NCI-H146 (cell line): Measurements from ENCODE around the gene TLE4.

ENCODE experiments used
- DNase-seq: peaks from one replicate; lab custom pipeline; 2025; lab: John Stamatoyannopoulos, UW

Gene TLE4

DNA sequence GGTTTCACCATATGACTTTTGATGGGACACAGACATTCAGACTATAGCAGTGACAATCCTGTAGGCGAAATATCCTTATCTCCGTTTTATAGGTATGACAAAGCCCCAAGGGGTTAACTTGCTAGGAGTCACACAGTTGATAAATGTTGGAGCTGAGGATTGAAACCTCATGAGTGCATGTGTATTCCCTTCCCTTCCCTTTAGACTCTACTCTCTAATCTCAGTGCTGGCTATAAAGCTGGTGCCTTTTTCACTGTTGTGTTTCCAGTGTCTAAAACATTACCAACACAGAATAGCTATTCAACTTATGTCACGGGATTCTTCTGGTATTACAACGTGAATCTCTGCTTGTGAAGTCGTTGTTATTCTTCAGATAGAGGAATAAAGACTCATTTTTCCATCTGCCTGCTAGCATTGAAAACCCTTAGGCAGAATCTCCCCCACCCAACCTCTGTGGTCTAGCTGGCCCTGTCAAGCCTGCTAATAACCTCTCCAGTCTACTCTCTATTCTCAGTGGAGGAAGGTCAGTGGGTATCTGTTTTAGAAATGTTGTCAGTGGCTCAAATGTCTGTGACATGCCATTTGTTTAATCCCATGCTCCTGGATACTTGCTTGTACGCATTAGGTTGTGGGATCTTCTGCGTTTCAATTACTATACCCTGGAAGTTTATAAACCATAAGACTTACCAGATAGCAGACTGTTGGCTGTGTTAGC, 121.2 kb downstream of the TLE4 start:
- no peak for DNase-seq

DNA sequence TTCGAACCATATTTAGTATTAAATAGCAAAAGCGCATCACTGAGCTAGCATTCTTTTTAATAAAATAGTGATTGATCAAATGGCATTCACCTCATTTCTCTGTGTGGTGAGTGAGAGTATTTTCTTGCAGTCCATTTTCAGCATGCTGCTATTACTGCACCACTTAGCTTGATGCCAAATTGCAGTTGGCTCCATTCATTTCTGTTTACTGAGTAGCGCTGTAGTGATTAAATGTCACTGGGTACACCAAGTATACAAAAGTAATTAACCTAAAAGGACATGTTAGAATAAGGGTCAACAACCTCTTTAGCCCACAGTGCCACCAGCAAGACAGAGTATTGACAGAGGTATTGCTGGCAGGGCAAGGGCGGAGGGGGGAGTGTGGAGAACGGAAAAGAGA, 122.0 kb downstream of the TLE4 start:
- DNase-seq: peak; percentile 35

DNA sequence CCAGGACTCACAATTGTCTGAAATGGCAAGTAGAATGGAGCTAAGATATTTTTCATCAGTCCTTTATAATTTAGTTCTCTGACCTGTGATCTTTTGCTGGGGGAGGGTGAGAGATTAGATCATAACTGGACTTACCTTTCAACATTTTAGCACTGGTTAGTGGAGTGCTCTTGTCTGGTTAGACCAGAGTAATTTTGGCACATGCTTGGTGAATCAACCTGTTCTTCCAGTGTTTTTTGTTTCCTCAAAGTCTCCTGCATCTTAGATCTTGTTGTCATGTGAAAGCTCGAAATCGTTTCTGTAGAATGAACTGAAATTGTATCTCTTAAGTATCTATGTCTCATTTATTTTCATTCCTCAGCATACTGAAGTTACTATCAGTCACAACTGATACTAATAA, 122.4 kb downstream of the TLE4 start:
- no peak for DNase-seq

DNA sequence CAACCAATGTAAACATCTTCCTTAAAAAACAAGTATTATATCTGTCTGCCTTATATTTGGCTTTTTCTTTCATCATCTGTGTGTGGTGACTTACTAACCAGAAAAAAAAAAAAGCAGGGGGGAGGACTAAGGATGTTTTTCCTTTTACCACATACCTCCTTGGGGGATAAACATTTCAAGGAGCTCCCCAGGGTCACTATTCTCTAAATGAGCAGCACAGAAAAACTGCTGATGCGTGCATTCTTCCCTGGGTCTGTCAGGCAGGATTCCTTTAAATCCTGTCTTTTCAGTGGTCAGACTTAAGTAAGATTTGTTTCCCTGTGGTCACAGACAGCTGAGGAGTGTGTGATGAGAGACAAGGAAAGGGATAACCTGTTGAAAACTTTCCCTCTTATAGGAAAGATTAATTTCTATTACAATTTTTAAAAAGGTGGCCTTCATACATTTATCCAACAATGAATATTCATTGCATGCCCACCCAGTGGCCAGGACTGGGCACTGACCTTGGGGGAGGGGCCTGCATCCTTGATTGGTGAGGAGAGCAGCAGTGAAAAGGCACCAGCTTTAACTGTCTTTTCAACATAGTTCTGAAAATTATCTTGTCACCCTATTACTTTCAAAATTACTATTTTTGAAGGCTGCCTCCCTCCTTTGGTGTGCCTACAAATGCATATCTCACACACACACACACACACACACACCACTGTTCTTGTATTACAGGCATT, 123.1 kb downstream of the TLE4 start:
- no peak for DNase-seq

DNA sequence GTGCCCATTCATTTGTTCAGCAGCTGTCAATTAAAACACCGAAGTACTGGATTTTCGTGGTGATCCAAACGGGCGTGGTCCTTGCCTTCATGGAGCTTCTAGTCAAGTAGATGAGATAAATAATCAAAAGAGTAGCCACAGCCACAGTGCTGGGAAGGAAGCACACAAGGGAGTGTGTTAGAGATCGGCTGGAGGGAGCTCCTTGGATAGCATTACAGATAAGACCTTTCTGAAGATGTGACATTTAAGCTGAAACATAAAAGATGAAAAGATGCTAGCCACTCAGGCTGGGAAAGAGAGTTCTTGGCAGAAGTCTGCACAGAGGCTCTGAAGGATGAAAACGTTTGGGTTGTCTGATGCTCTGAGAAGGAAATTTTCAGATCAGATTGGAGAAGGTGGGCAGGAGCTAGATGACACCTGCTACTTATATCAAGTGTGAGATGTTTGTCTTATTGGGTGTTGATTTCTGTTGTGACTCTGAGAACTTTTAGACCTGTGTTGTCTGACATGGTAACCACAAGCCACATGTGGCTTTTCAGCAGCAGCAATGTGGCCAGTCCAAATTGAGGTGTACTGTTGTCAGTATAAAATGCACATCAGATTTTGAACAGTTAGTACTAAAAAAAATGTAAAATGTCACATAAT, 123.9 kb downstream of the TLE4 start:
- DNase-seq: no peak

DNA sequence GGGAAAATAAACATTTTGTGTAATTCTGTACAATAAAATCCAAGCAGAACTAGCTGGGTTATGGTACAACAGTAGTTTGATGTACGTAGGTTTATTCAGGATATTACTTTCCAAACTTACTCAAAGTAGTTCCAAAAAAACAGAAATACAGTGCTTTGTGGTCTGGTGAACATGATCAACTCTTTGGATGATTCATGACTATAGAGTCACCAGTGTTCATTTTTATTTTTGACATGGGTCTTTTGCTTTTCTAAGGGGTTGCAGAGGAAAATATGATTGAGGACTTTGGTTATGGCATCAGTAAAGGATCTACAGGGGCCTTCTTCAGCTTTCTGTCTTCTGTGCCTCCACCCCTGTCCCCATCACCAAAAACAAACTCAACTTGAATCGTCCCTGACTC, 127.2 kb downstream of the TLE4 start:
- DNase-seq: no peak

DNA sequence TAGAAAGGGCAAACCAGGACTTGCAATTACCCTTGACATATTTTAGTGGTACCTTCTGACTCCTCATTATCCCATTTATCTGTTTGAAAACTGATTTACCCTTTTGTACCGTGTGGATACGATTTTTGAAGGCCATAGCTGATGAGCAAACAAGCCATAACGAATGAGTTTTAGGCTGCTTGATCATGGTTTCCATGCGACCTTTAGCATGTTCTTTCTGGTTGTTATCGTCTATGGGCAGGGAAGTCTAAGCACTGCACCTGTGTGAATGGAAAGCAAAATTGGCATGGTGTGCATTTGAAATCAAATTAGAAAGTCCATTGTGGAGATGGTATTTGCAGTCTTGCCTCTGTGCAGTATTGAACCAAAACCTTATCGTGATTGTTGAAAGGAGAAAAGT, 127.7 kb downstream of the TLE4 start:
- DNase-seq: no peak

DNA sequence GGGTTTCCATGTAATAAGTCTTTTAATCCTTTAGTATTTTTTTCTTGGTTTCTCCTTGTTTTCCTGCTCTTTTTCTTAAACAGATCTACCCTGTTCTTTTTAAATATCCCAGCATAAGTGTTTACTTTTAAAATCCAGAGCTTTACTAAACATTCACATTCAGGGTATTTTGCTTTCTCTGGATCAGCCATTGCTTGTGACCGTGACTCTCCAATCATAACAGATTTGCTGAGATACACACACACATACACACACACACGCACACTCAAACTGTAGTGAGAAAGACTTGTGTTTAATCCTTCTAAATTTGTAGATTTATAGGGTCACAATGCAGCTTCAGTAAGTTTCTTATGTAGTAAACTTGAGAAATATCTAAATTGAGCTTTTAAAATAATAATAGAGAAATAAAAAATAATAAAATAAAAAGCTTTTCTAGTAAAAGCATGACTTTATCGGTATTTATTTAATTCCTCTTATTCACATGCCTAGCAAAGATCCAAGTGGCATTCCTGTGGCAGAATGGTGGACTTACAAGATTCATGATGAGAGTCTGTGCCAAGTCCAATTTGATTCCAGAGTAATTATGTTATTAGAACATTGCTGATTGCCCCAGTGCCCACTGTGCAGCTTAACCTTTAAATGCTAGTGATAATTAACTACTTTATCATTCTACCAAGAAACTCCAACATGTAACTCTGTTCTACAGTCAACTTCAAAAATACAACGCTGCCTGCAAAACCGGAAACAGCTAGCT, 129.0 kb downstream of the TLE4 start:
- no peak for DNase-seq

DNA sequence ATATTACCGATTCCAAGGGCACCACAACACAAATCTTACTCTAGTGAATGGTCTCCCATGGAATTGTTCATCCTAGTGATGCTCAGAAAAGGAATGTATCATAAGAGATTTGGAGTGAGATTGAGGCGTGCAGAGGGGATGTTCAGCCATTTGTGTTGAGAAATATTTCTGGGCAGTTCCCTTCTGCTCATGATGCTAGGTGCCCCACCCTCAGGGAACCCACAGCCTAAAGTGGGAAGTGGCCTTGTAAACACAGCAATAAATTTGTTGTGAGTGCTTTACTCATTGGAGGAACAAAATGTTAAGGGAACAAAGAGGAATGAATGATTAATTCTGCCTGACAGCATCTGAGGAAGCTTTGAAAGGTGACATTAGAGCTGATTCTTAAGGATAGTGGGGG, 129.9 kb downstream of the TLE4 start:
- DNase-seq: no peak

DNA sequence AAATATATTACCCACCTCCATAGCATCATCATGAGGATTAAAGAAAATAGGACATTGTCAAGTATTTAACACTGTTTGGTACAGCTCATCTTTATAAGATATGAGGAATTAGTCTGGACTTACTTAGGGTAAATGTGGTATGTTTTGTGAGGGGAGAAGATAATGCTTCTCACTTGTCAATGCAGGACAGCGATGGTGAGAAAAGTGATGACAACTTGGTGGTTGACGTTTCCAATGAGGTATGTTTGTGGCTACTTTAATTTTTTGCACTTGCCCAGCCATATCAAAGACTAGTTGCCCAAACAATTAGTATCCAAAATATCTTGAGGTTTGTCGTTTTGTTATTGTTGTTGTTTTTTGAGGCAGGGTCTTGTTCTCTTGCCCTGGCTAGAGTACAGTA, 133.9 kb downstream of the TLE4 start:
- DNase-seq: no peak

DNA sequence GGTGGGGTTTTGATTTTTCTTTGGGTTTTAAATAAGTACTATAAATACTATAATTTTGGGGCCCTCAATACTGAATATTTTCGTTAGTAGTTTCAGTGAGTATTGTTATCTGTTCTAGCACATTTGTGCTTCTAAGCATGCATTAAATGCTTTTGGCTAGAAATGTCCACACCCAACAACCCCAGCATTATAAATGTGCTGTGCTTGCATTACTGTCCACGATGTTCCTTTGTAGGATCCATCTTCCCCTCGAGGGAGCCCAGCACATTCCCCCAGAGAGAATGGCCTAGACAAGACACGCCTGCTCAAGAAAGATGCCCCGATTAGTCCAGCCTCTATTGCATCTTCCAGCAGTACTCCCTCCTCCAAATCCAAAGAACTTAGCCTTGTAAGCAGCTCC, 134.7 kb downstream of the TLE4 start:
- DNase-seq: no peak

DNA sequence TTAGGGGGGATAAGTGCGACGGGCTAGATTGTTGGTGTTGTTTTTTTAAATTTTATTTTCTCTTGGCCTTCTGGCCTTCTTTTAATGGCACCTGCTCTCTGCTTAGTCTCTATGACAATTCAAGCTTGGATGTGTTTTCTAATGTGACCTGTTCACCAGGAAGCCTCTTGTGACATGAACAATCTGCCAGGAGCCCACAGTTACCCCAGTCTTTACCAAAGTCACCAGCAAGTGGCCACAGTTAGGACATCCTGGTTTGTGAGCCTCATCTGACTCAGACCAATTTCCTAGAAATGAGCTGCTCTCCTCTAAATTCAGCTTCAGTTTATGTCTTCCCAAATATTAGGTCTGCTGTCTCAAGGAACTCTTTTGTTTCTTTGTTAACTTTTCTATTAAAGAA, 135.8 kb downstream of the TLE4 start:
- DNase-seq: no peak

DNA sequence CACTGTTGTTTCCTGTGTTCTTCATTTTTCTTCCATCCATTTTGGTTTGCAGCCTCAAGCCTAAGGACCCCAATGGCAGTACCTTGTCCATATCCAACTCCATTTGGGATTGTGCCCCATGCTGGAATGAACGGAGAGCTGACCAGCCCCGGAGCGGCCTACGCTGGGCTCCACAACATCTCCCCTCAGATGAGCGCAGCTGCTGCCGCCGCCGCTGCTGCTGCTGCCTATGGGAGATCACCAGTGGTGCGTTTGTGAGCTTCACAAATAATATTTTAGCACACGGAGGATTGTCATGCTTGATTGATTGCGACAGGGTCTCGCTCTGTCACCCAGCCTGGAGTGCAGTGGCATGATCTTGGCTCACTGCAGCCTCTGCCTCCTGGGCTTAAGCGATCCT, 136.8 kb downstream of the TLE4 start:
- no peak for DNase-seq

DNA sequence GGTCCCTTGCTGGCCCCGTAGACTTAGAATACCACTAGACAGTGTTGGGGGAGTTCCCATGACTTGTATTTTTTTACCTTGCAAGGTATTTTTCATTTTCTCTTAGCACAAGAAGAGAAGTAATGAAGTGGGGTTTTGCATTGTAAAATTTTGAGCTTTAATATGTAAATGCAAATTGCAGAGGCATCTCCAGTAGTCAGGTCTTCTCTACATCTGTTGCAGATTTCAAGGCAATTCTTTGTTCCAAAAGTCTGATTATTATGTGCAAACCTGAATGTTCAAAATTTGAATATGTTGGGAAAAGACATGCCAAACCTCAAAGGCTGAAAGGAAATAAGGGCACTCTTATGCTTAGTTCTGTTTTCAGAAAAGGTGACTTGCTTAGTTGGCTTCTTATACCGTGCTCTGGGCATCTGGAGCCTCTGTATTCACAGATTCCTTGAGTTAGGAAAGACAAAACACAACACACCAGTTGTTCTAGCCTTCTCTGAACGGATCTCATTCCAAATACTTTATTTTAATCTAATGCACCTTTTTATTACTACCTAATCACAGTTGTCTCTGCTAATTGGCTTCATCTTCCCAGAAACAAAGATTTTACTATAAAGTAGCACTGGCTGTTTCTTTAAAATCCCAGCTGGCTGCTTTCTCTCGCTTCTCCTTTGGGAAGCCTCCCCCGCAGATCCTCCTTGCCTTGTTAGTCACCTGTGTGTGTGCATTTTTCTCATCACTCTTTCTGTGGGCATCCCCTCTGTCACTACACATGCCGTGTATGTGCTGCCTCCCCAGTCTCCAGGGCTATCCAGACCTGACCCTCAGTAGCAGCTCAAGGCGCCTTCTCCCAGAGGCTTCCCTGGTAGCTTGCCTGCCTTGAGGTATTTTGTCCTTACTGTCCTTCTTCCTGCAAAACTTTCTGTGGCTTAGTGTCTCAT, 138.2 kb downstream of the TLE4 start:
- no peak for DNase-seq

DNA sequence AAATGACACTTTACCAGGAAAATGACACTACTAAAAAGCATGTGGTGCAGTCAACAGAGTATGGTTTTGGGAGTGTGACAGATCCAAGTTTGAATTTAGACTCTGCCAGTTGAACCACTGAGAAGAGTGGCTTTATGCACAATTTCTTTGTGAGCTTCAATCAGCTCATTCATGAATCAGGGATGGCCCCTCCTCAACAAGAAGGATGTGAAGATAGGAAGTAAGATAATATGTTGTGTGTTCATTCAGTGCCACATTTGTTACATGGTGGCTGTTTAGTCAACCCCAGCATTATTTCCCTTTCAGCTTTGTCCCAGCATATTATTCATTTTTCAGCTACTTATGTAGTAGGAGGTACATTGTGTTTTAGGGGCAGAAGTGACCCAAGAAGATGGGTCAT, 140.1 kb downstream of the TLE4 start:
- no peak for DNase-seq

DNA sequence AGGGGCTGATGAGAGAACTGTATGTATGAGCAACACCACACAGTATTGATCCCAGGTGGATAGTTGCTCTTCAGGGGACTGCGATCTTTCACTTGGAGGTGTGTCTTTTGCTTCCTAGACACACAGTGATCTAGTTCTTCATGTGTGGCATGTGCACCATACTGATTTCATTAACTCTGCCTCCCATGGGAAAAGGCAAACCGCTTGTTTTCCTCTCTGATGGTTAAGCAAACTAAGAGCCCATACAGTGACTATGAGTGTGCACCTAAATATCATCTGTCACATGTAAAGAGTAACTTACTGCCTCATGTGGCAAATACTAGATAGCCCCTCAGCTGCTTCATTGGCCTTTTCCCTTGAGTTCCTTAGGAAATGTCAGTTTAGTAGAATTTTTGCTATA, 147.3 kb downstream of the TLE4 start:
- no peak for DNase-seq

DNA sequence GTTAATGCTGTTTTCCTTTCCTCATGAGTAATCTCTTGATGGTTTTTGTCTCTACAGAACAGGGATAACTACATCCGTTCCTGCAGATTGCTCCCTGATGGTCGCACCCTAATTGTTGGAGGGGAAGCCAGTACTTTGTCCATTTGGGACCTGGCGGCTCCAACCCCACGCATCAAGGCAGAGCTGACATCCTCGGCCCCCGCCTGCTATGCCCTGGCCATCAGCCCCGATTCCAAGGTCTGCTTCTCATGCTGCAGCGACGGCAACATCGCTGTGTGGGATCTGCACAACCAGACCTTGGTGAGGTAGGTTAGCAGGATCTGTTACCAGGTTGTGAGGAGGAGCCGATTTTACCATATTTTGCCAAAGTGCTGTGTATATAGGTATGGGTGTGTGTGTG, 148.2 kb downstream of the TLE4 start:
- DNase-seq: no peak

DNA sequence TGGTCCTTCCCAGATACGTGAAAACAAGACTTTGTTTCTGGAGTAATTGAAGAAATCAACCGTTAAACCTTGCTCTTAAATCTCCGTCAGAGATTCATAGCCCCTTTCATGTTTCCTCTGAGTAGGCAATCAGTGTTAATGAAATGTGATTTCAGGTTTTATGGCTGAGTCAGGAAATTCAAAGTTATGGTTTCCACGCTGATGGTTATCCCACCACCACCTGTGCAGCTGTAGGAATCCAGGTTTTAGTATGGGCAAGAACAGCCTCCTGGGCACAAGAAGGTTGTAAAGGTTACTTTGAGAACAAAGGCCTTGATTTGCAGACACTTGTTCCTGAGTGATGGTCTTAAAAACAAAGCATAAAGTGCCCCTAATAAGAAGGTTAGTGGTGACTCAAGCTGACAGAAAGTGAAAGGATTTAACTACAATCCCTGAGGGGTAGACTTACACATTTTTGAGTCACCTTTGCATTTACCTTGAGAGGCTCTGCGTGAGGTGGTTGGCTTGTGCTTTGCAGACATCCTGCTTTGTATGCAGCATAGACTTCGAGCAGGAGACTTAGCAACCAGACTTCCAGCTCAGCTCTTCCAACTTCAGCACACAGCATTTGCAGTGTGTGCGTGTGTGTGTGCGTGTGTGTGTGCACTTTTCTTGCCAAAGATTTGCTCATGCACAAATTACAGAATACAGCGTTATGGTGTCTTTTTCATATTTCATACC, 159.6 kb downstream of the TLE4 start:
- no peak for DNase-seq

DNA sequence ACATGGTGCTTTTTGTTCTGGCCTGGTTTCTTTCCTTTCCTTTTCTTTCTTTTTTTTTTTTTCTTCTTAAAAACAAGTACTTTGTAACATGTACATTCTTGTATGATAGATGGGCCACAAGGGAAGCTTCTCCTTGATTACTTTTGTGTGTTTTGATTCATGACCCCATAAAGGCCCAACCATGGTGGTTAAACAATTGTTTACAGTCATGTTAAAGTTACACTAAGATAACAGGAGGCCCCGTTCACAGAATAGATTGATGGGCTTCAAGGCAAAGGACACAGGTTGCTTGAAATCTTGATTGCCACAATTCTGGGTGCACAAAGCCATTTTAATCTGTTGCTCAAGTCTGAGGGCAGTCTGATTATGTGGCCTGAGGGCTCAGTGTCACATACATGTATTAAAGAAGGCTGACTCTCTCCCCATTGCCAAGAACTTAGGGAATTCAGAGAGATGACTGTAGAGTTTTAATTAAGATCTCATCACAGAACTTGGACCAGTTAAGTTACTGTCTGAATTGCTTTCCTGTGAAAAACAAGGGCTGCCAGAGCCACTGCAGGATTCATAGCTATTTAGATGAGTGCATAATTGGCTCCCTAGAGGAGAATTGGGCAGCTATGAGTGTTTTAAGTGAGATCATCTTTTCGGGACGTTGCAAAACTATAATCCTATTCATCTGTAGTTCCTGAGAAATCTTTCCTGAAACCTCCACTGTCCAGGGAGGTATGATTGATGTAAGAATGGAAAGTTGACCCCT, 163.4 kb downstream of the TLE4 start:
- no peak for DNase-seq

DNA sequence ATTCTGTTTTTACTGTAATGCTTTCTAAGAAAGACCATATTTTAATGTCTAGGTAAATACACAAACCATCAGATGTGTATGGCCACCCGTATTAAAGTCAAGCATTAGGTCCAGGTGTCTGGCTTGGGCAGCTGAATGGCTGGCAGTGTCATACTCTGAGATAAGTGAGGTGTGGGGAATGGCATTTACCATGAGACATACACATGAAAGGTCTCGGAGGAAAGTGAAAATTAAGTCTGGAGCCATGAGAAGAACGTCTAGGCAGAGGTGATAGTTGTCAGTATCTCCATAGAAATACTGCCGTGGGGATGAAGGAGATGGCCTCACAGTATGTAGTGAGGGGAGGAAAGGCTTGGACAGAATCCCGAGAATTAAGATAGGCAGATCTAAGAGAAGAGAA, 164.3 kb downstream of the TLE4 start:
- DNase-seq: no peak
